ENCODE data around the gene ADGRD1. TPM values are rescaled to one million over a fixed set of nuclear protein-coding genes. Genes with fewer than 3 reads are reported as not detected.

ADGRD1 gene
- total RNA-seq, 1 donor from 2014 or later, result 11.6 TPM

DNA sequence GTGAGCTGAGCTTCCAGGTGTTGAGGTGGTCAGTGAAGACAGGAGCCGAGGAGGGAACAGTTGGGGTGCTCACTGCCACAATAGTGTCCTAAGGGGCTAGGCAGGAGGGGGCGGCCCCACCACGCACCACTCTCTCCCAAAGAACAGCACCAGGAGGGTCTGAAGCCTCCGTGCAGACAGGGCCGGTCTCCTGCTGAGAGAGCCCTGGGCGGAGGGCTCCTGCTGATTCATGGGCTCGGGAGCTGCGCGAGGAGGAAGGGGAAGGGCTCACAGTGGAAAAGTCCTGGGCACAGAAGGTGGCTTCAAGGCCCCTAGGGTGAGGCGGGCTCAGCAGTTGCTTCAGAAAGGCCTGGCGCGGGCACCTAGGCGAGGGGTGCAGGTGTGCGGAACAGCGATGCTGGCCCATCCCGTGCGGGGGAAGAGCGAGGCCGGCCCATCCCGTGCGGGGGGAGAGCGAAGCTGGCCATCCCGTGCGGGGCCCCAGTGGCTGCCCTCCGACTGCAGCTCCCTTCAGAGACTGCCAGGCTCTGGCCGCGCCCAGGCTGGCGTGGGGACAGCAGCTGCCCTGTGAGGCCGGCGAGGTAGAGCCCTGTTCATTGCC lies 176.7 kb downstream of the ADGRD1 start:
- no peak for ATAC-seq

DNA sequence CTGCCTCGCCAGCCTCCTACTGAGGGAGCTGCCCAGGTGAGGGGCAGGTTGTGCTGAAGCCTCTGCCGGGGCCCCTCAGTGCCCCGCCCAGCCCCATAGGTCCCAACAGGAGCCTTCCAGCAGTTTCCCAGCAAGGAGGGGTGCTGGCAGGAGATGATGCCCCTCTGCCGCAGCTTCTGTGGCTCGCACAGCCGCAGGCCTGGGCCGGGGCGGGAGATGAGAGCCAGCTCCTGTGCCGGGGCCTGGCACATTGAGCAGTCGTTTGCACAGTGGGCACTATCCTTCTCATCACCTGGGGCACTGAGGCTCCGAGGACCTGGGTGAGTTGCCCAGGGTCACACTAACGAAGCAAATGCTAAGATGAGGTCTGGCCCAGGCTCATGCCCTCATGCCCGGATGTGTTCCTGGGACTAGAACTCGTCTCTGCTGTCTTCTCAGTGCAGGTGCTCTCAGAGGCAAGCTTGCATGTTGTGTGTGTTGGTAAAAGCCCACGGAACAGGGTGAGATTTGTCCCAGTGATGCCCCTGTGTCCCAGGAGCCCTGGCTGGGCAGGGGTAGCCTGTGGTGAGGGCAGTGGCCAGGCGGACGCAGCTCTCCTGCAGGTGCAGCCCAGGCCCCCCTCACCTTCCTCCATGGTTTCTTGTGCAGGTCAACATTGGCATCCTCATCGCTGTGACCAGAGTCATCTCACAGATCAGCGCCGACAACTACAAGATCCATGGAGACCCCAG lies 177.5 kb downstream of the ADGRD1 start:
- ATAC-seq, result no peak
- DNase-seq (ENCODE audit: low spot score), result peak; percentile 30

More for the DNA sequence above, 176.7 kb downstream of the ADGRD1 start:
- DNase-seq (ENCODE audit: low spot score), result peak; percentile 42

DNA sequence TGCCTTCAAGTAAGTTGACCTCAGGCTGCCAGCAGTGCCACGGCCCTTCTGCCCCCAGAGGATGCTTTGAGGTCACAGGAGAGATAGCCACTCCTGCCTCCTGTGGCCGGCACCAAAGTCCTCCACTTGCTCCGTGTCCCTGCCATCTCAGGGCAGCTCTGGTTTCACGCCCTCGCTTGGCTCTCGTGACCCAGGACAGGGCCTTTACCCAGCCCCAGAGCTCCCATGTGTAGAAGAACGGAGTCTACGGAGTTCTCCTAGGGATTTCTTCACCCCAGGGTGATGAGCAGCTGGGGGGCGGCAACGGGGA lies 178.1 kb downstream of the ADGRD1 start:
- DNase-seq (ENCODE audit: low spot score), result peak; percentile 32

DNA sequence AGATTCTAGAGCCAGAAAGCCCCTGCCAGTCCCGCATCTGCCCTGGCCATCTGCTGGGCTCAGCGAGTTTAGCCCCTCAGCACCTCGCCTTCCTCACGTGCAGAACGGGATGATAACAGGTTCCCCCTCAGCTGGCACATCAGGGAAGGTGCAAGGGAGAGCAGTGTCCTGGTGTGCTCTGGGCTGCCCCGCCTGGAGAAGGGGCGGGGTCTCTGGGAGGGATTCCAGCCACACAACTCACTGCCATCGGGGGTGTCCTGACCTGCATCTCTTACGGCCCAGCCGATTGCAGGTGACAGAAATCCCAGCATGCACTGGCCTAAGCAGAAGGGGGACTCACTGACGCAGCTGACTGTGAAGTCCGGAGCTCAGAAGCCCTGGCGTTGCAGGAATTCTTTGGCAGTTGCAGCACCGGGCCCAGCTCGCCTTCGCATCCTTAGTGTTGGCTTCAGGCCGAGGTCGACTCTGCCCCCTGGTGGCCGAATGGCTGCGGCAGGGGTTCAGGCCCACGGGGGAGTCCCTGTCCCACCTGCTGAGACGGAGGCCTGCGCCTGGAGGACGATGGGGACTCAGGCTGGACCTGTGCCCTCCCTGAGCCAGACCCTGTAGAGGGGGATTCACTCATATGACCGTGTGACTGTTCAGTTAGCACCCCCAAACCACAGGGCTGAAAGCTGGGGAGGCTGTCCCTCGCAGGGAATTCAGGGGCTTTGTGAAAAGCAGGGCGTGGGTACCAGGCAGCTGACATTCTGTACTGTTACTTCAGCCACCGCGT lies 178.6 kb downstream of the ADGRD1 start:
- peak; percentile 75 for ATAC-seq

More for the DNA sequence above, 178.1 kb downstream of the ADGRD1 start:
- ATAC-seq, result no peak

DNA sequence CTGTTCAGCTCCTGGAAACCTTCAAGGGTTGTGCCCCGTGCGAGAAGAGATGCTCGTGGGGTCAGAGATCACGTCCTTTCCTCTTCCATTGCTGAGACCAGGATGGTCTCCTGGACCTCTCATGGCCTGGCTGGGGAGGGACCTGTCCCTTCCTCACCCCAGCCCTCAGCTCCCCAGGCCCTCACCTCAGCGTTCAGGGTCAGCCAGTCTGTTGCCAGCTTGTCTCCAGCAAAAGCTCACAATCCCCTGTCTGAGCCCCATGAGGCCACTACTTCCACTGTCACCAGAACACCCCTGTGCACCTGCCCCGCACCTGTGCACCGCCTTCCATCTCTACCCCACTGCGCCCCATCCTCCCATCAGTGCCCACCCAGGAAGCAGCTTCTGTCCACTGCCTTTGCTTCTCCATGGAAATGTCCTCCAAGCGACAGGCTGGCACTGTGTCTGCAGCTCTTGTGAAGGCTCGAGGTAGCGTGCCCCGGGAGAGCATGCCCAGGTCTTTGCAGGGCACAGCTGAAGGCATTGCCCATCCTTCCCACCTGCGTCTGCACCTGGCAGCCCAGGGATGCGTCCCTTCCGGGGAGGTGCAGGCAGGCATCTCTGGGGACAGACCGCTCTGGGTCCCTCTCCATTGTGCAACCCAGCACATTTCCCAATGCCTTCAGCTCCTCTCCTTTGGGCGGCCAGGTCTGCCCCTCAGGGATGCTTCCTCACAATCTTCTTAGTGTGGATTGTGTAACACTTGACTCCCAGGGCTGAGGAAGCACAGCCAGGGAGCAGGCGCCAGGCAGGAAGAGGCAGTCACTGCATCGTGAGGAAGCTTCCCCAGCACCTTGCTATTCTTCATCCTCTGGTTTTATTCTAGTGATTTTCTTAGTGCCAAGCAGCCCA lies 179.6 kb downstream of the ADGRD1 start:
- peak; percentile 33 for DNase-seq (ENCODE audit: low spot score)

More for the DNA sequence above, 178.6 kb downstream of the ADGRD1 start:
- DNase-seq (ENCODE audit: low spot score), result peak; percentile 55

DNA sequence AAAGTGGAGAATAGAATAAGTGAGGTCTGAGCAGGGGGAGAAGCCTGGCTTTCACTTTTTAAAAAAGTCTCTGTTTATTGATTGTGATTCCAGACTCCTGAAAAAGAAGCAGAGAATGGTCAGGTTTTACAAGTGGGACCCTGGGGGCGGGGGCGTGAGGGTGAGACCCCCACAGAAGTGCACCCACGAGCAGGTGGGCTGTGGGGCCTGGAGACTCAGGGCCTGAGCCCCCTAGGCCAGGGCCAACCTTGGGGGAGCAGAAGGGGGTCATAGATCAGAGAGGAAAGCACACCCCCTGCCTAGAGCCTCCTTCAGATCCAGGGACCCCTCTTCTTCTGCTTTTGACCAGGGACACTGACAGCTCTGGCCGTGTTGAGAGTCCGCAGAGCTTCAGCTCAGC lies 180.3 kb downstream of the ADGRD1 start:
- DNase-seq (ENCODE audit: low spot score), result no peak
- ATAC-seq, result no peak

More for the DNA sequence above, 179.6 kb downstream of the ADGRD1 start:
- ATAC-seq, result no peak

DNA sequence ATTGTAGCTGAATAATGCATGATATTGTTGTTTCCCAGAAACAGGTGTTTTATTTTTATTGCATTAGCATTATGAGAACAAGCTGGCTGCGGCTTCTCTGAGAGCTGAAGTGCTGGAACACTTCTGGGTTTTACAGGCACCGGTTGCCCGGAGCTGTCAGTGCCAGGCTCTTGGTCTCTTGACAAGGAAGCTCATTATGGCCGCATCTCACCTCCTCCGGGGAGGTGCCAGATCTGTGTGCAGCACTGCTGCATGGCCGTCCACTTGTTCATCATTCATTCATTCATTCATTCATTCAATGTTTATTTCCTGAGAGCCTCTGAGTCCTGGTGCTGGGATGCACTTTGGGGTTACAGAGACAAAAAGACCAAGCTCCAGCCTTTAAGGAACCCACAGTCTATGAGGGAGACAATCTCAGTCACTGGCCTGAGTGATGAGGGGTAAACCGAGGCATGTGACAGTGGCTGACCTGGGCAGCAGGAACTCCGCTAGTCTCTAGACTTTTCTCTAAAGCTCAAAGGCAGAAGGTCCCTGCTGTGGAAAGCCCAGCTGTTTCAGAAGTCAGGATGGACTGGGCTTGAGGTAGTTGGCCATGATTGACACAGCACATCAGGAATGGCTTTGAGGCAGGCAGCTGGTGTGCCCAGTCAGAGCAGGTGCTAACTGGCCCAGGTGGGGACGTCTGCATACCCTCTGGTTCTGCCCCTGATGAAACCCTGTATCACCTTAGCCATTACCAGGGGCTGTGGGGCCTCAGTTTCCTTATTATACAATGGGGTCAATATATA lies 181.0 kb downstream of the ADGRD1 start:
- DNase-seq (ENCODE audit: low spot score), result peak; percentile 22
- no peak for ATAC-seq

DNA sequence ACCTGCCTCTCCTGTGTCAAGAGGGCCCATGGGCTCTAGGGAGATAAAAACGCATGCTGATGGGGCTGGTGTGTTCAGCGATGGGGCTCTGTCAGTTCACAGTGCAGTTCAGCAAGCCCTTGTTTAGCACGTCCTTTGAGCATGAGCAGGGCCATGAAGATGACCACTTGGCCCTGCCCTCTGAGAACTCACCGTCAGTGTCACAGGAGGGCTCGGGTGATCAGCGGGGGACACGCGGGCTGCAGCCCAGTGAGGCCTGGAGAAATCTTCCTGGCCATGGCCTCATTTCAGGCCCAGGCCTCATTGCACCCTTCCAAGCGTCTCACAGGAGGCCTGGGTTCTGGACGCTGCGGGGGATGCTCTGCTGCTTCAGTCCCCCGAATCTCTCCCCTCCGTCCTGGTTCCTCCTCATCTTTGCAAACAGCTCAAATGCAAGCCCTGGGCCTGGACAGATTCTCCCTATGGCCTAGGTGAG lies 181.6 kb downstream of the ADGRD1 start:
- DNase-seq (ENCODE audit: low spot score) (peak; percentile 21), ATAC-seq (no peak)

DNA sequence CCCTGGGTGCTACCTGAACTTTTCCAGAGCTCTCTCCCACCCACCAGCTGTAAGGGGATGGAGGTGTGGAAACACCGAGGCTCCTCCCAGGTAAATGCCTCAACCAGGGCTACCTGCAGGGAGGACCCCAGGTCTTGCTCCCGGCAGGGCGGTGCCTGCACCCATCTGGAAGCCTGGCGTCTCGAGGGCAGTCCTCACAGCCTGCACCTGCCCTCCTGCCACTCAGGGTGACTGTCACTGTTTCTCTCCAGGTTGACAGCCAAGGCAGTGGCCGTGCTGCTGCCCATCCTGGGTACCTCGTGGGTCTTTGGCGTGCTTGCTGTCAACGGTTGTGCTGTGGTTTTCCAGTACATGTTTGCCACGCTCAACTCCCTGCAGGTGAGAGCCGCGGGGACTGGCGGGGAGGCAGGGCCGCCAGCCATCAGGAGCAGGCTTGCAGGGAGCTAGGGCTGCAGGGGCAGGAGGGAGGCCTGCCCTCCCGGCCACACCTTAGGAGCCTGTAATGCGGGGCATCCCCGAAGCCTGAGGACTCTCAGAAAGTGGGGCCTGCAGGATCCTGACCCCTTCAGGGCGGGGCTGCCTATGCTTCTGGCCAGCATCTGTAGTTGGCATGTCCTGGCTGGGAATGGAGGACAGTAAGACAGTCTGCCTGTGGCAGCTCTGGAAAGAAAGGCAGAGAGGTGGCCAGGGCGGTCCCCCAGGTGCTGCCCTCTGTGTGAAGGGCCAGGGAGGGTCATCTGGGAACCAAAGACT lies 182.3 kb downstream of the ADGRD1 start:
- ATAC-seq (no peak), DNase-seq (ENCODE audit: low spot score) (peak; percentile 38)

DNA sequence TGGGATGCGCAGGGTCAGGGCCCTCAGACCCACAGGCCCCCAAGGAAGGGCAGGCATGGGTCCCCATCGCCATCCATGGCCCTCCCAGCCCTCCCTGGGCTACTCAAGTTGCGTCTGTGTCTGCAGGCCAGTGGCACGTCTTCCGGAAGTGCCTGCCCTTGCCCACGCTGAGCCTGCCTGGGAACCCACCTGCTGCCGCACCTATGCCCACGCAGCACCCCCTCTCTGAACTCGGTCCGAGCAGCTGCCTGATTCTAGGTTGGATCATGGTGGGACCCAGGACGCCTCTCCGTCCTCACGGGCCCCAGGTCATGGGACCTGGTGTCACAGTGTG lies 182.8 kb downstream of the ADGRD1 start:
- ATAC-seq, result no peak
- peak; percentile 30 for DNase-seq (ENCODE audit: low spot score)

DNA sequence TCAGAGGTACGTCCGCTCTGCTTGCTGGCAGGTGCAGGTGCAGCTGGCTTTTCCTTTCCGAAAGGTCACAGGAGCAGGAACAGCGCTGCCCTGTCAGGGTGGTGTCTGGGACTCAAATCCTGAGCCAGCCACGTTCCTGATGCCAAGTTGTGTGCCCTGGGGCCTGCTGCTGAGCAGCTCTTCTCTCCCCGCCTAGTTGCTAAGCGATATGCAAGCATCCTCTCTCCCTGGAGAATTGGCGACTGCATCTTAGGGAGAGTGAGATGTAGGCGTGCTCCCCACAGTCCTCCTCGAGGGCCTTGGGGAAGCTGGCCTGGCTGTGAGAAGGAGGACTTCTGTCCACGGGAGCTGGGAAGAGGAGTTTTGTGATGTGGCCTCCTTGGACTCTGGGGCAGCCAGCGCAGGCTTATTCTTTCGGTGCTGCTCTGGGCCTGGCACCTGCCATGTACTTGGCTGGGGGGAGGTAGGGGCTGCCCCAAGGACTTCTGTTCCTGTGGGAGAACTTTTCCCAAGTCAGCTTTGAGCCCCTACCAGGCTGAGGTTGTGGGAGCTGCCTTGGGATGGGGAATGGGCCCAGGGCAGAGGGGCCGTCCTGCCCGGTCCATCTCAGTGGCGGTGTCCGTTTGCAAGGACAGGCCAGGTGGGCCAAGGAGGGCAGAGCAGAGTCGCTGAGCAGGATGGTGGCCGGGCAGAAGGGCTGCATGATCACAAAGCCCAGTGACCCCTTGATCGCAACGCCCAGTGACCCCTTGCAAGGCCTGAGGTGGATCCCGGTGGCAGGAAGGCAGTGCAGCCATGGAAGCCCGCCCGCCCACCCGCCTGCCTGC lies 183.5 kb downstream of the ADGRD1 start:
- DNase-seq (ENCODE audit: low spot score), result peak; percentile 24
- no peak for ATAC-seq

DNA sequence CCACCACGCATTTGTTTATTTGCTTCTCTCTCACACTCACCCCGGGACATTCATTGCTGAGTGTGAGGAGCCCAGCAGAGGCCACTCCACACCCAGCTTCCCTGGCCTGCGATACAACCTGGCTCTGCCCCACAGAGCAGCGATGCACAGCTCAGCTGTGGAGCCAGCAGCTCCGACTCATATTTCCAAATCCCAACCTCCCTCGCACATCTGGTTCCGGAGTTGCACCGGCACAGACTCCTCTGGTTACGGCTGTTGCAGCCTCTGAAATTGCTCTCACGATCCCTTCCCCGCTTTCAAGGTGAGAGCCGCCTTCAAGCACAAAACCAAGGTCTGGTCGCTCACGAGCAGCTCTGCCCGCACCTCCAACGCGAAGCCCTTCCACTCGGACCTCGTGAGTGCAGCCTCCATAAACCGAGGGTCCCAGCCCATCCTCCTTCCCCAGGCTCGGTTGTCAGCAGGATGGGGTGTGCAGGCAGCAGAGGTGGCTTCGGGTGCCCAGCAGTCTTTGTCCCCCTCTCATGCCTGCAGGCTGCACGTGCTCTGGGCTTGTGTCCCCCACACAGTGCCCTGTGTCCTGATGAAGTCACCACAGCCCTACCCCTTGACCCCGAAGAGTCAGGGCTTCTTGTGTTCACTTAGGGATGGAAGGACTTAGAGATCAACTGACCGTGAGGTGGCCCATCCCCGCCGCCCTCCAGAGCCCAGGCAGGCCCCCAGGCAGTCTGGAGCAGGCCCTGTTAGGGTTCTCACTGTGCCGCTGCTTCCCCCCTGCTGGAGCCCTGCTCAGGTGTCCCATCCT lies 184.3 kb downstream of the ADGRD1 start:
- DNase-seq (ENCODE audit: low spot score) (peak; percentile 31), ATAC-seq (no peak)

DNA sequence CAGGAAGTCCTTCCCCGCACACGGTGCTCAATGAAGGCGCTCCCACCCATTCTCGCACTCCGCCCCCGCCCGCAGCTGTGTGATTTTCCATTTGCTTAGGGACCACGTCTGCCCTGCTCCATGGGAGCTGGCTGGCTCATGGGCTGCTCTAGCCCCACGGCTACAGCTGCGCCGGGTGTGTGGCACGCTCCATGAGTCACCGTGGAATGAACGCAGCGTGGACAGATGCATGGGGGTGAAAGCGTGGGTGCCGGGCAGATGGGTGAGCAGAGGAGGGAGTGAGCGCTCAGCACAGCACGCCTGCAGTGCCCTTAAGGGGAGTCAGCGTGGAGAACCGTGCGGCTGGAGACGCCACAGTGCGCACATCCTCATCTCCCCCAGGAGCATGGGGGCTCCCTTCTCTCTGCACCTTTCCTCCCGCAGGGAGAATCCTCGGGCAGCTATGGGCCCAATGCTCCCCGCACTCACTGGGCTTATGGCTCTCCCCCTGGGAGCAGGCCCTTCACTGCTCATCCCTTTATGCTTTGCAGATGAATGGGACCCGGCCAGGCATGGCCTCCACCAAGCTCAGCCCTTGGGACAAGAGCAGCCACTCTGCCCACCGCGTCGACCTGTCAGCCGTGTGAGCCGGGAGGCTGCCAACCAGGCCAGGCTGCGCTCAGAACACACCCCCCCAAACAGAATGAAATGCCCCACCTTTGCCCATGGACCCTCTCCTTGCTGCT lies 185.1 kb downstream of the ADGRD1 start:
- ATAC-seq, result no peak
- DNase-seq (ENCODE audit: low spot score), result peak; percentile 32

DNA sequence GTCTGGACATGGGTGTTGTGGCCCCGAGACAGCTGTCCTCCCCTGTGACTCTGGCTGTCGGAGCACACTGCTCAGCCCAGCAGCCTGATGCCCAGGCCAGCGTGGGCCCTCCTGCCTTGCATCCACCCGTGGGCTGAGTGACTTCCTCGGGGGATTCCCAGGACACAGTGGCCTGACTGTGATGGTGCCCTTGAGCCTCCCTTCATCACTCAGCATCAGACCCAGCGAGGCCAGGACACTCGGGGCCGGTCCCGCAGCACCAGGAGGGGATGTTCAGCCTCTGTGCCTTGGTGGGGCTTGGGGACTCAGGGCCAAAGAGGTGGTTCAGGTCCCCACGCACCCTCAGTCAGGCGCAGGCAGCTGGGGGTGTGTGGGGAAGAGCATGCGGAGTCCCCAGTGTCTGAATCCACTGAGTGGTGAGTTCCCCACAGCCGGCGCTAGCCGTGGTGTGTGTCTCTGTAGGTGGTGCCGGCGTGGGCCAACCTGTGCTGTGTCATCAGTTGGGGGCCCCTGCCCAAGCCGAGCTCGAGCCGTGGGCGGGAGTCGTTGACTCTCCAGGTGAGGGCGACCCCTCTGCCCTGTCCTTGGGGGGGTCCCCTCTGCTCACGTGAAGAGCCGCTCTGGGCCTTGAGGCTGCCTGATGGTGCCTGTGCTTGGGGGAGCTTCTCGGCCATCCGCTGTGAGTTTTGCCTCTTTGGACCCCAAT lies 185.8 kb downstream of the ADGRD1 start:
- peak; percentile 32 for DNase-seq (ENCODE audit: low spot score)
- ATAC-seq, result no peak

DNA sequence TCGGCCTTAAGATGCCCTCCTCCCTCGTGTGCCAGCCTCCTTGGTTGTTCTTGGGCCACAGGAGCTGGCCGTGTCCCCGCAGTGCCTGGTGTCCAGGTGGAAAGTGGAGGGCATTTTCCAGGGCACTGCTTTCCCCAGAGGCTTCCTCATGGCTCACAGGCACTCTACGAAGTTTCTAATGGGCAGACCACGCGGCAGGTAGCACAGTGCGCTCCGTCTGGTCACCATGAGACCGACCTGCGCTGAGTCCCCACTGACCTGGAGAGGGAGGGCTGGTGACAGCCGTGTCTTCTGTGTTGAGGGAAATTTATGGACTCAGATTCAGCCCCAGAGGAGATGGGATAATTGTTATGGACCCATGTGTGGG lies 186.3 kb downstream of the ADGRD1 start:
- ATAC-seq (no peak), DNase-seq (ENCODE audit: low spot score) (no peak)

DNA sequence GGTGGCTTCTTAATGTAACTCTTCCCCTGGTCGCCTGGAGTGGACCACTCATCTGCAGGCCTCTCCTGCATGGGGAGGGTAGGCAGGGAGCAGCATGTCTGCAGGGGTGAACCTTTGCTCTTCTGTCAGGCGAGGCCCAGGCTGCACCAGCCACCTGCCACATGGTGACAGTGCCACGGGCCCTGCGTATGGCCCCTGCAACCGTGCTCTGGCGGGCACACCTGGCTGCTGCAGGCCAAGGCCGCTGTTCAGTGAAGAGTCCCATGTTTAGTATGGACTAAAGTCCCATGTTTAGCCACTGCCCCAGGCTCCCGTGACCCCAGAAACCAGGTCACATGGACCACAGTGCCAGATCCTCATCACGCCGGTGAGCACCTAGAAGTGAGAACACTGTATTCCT lies 187.0 kb downstream of the ADGRD1 start:
- ATAC-seq (no peak), DNase-seq (ENCODE audit: low spot score) (no peak)
